Panc1 (cell line): Measurements from ENCODE around the gene RPL36A. TPM values are rescaled to one million over a fixed set of nuclear protein-coding genes. Genes with fewer than 3 reads are reported as not detected.
A peak's percentile ranks its signal among the peaks of the same experiment; 100 is the strongest.

Experiments
- ATAC-seq: fragments of 200-7000 bp; cut with Tn5 transposase; 2 replicates; pipeline ENCODE4 v1.9.1; 2020; ENCODE audit warnings: mild to moderate bottlenecking, moderate library complexity
- BruUV-seq: library from RNA; stranded (reverse); fragments of 400-500 nt; replicated peaks from 2 replicates; lab custom pipeline; 2021; lab: Mats Ljungman, UMichigan
- CTCF ChIA-PET: fragments of 300-600 bp; sonication (Branson Sonifier 250); formaldehyde crosslinking; loops from one replicate; lab custom pipeline; 2022; ENCODE audit warnings: antibody characterized with exemption; lab: Charles Lee
- POLR2A ChIA-PET: fragments of 300-600 bp; sonication (Branson Sonifier 250); formaldehyde crosslinking; loops from one replicate; lab custom pipeline; 2022; ENCODE audit warnings: antibody characterized with exemption; lab: Charles Lee
- DNase-seq: peaks from one replicate; pipeline ENCODE4 v3.0.0-alpha.2; 2010; ENCODE audit warnings: low read depth, low spot score
- H3K27ac ChIP-seq: 2 replicates; pipeline ENCODE4 v1.5.1; 2011; ENCODE audit warnings: mild to moderate bottlenecking, low read length, inconsistent platforms
- H3K27me3 ChIP-seq: fragments of 200-500 bp; sonication (Bioruptor generic); 2 replicates; pipeline ENCODE4 v1.6.0; 2014; ENCODE audit warnings: low read length, inconsistent platforms; ENCODE audit not compliant: control insufficient read depth, insufficient read depth
- H3K36me3 ChIP-seq: fragments of 200-500 bp; sonication (Bioruptor generic); 2 replicates; pipeline ENCODE4 v1.5.1; 2014; ENCODE audit warnings: inconsistent platforms, mild to moderate bottlenecking, low read length, moderate library complexity; ENCODE audit not compliant: control insufficient read depth, insufficient read depth
- H3K4me1 ChIP-seq: 2 replicates; pipeline ENCODE4 v1.5.1; 2011; ENCODE audit warnings: inconsistent platforms, mild to moderate bottlenecking, low read length, moderate library complexity; ENCODE audit not compliant: control insufficient read depth, insufficient read depth
- H3K4me3 ChIP-seq, 2 experiments: 2 replicates each; pipeline ENCODE4 v1.5.1; 2011 to 2012; ENCODE audit warnings: low read depth in 2 of 2, low read length in 2 of 2, mild to moderate bottlenecking in 2 of 2, inconsistent platforms in 1 of 2, moderate library complexity in 1 of 2
- H3K9me3 ChIP-seq: fragments of 200-500 bp; sonication (Bioruptor generic); 2 replicates; pipeline ENCODE4 v1.5.1; 2014; ENCODE audit warnings: low read depth, mild to moderate bottlenecking, inconsistent platforms, low read length, moderate library complexity; ENCODE audit not compliant: control insufficient read depth, insufficient read depth
- POLR2AphosphoS5 ChIP-seq: IDR thresholded peaks from 2 replicates; pipeline ENCODE4 v1.6.1; 2012; ENCODE audit warnings: mild to moderate bottlenecking, low read depth, low read length, moderate library complexity
- SIN3A ChIP-seq: IDR thresholded peaks from 2 replicates; pipeline ENCODE4 v1.6.1; 2012; ENCODE audit warnings: low read depth, mild to moderate bottlenecking, low read length, moderate library complexity, borderline replicate concordance; ENCODE audit not compliant: insufficient read depth
- TCF7L2 ChIP-seq: IDR thresholded peaks from 2 replicates; pipeline ENCODE4 v1.6.1; 2011; ENCODE audit warnings: mild to moderate bottlenecking, low read depth, low read length, inconsistent platforms
- in situ Hi-C: cut with HindIII; loops from 2 replicates; pipeline ENCODE4 v1.10.0; 2016; ENCODE audit warnings: low sequenced_read_pairs, low pct_unique_long_range_greater_than_20kb
- intact Hi-C: fragments of 100-400 bp; cut with micrococcal nuclease; formaldehyde crosslinking; loops from one replicate; pipeline ENCODE4 v1.10.0; 2022; ENCODE audit not compliant: unreplicated experiment
- total RNA-seq: library from RNA; stranded (reverse); gene quantifications from one replicate; pipeline ENCODE4 v1.2.1, GENCODE V29; 2021; ENCODE audit not compliant: unreplicated experiment
- TF ChIP-seq, protein P1 (sequence below): fragments of 450-650 bp; IDR thresholded peaks from 2 replicates; pipeline ENCODE4 v1.5.1; 2017; ENCODE audit warnings: mild to moderate bottlenecking
- TF ChIP-seq, protein P2 (sequence below), 2 experiments: IDR thresholded peaks; 2 replicates each; pipeline ENCODE4 v1.6.1; 2011 to 2012; ENCODE audit warnings: low read depth in 2 of 2, control low read depth in 1 of 2, low read length in 1 of 2, mild to moderate bottlenecking in 1 of 2, moderate library complexity in 1 of 2; ENCODE audit not compliant: insufficient read depth in 1 of 2

RPL36A gene
- total RNA-seq, 1 experiment from 2014 or later, result 308 TPM

DNA sequence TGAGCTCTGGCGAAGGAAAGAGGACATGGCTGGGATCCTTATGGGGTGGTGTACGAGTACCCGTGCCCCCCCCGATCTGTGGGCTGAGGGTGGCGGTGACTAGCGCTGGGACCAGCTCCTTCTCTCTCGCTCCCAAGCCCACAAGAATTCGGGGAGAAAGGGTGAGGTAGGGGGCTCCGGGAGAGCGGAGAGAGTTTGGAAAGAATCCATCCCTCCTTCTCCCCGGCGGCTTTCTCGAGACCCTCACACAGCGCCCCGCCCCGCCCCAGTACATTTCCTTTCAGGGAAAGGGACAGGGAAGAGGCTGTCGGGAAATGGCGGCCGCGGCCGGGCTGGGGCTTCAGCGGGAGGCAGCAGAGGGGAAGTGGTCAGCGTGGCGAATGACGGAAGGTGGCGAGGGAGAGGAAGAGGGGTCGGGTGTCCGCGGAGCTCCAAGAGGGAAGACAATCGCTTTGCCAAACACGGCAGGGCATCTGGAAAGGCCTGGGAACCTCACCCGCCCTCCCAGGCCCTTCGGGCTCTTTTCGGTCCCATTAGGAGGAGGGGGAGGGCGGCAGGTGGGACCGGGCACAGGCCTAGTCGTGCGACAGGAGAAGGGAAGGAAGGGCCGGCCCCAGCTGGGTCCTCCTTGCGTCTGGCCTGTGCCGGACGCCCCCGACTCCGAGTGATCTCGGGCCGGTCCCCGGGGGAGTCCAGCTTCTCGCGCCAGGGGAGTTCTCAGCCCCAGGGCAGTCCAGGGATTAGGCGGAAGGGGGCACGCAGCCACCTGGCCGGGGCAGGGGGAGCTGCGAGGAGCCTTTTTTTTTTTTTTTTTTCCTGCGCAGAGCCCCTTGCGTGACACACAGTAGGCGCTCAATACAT, 27.4 kb downstream of the RPL36A start:
- TF ChIP-seq, protein P1, sequence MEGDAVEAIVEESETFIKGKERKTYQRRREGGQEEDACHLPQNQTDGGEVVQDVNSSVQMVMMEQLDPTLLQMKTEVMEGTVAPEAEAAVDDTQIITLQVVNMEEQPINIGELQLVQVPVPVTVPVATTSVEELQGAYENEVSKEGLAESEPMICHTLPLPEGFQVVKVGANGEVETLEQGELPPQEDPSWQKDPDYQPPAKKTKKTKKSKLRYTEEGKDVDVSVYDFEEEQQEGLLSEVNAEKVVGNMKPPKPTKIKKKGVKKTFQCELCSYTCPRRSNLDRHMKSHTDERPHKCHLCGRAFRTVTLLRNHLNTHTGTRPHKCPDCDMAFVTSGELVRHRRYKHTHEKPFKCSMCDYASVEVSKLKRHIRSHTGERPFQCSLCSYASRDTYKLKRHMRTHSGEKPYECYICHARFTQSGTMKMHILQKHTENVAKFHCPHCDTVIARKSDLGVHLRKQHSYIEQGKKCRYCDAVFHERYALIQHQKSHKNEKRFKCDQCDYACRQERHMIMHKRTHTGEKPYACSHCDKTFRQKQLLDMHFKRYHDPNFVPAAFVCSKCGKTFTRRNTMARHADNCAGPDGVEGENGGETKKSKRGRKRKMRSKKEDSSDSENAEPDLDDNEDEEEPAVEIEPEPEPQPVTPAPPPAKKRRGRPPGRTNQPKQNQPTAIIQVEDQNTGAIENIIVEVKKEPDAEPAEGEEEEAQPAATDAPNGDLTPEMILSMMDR, result no peak
- no peak for TF ChIP-seq TCF7L2
- TF ChIP-seq, protein P2, sequence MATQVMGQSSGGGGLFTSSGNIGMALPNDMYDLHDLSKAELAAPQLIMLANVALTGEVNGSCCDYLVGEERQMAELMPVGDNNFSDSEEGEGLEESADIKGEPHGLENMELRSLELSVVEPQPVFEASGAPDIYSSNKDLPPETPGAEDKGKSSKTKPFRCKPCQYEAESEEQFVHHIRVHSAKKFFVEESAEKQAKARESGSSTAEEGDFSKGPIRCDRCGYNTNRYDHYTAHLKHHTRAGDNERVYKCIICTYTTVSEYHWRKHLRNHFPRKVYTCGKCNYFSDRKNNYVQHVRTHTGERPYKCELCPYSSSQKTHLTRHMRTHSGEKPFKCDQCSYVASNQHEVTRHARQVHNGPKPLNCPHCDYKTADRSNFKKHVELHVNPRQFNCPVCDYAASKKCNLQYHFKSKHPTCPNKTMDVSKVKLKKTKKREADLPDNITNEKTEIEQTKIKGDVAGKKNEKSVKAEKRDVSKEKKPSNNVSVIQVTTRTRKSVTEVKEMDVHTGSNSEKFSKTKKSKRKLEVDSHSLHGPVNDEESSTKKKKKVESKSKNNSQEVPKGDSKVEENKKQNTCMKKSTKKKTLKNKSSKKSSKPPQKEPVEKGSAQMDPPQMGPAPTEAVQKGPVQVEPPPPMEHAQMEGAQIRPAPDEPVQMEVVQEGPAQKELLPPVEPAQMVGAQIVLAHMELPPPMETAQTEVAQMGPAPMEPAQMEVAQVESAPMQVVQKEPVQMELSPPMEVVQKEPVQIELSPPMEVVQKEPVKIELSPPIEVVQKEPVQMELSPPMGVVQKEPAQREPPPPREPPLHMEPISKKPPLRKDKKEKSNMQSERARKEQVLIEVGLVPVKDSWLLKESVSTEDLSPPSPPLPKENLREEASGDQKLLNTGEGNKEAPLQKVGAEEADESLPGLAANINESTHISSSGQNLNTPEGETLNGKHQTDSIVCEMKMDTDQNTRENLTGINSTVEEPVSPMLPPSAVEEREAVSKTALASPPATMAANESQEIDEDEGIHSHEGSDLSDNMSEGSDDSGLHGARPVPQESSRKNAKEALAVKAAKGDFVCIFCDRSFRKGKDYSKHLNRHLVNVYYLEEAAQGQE (IDR thresholded peaks at IDR 0.05; ENCODE audit: insufficient read depth in 1 of 2, low read depth in 2 of 2, low read length in 1 of 2), result no peak
- TF ChIP-seq POLR2AphosphoS5, result no peak
- TF ChIP-seq SIN3A, result no peak
- ChIA-PET POLR2A (interaction anchor here (0.7 kb wide), 1 partner anchor 10 kb away, joined by 3 read pairs; no protein-coding TSS in a partner anchor), CTCF (interaction anchor here (0.6 kb wide), 2 partner anchors 175 to 295 kb away, joined by 3 to 4 read pairs; no protein-coding TSS in a partner anchor)
- BruUV-seq, result no TSS peak
- Histone ChIP-seq H3K36me3 (peaks cover 5% of the 10 kb centered on the region), H3K27ac (peak overlapping the region; percentile 93), H3K9me3 (no peaks in the 10 kb centered on the region), H3K27me3 (no peaks in the 10 kb centered on the region), H3K4me3 (peak overlapping the region; percentile 54 to 63), H3K4me1 (peaks cover 13% of the 10 kb centered on the region)
- ATAC-seq, result peak; percentile 87
- intact Hi-C loops, result loop anchor here (10.0 kb wide), 1 partner anchor 177 kb away; no protein-coding TSS in a partner anchor
- DNase-seq, result no peak
- in situ Hi-C loops, result no loop called here

DNA sequence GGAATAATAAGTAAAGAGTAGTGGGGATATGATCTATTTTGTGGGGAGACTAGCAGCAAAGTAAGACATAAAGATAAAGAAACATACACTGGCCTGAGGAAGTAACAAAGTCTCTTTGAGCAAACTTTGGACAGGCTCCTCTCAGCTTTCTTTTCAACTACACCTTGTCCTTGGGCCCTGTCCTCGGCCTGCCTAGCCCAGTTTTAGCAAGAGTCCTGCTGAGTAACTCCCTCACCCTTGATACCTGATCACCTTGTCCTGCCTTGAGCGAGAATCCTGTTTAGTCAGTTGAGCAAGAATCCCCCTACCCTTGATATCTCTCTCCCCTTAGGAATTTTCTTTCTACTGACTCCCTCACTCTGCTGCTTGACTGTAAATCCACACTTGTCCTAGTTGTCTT, 28.7 kb downstream of the RPL36A start:
- DNase-seq (no peak), ATAC-seq (no peak)
- POLR2A ChIA-PET, result no interaction called here
- Histone ChIP-seq H3K4me1 (peaks cover 13% of the 10 kb centered on the region), H3K27me3 (no peaks in the 10 kb centered on the region), H3K9me3 (no peaks in the 10 kb centered on the region), H3K4me3 (no peak overlapping the region), H3K36me3 (peaks cover 2% of the 10 kb centered on the region; the same call in 1 of the 2 replicates), H3K27ac (no peak overlapping the region)
- no peak for TF ChIP-seq POLR2AphosphoS5
- TF ChIP-seq TCF7L2, result no peak
- TF ChIP-seq SIN3A, result no peak
- TF ChIP-seq, protein P1, result no peak
- TF ChIP-seq, protein P2 (IDR thresholded peaks at IDR 0.05; ENCODE audit: insufficient read depth in 1 of 2, low read depth in 2 of 2, low read length in 1 of 2), result no peak
- in situ Hi-C loops, result no loop called here
- TSS peak; percentile 64 for BruUV-seq
- intact Hi-C loops, result loop anchor here (10.0 kb wide), 1 partner anchor 175 kb away; no protein-coding TSS in a partner anchor
- CTCF ChIA-PET, result no interaction called here
